Measurements from ENCODE around the gene MFNG.

MFNG gene

DNA sequence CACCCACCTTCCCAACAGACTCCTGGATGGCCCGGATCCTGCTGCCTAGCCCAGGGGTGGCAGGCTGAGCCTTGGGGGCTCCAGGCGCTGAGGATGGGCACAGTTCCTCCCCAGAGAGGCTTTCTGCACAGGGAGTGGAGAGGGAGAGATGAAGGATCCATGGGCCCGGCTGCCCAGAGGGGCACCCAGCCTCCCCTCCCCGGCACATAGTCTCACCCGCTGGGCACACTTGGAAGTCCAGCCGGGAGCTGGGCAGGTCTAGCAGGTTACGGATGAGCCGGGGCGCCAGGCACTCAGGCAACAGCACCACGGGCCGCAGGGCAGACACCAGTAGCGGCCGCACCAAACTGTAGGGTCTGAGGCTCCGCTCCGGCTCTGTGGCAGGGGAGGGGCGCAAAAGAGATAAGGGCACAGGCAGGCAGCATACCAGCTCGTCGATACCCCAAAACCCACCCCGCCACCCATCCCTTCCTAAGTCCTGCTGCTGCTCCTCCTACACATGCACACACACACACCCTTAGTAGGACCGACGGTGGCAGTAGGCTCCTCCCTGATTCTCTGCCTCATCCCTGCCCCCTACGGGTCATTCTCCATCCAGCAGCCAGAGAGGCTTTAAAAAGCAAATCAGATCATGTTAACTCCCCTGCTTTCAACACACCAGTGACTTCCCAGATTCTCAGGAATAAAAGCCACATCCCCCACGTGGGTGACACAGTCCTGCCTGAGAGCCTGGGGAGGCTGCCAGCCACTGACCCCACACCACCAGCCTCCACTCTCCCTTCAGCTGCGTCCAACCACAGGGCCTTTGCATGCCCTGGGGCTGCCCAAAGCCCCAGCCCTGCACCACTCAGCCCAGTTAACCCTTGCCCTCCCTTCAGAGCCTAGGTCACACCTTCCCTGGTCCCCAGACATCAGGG is 6.5 kb upstream of the MFNG start:
- peak; percentile 71 for DNase-seq

DNA sequence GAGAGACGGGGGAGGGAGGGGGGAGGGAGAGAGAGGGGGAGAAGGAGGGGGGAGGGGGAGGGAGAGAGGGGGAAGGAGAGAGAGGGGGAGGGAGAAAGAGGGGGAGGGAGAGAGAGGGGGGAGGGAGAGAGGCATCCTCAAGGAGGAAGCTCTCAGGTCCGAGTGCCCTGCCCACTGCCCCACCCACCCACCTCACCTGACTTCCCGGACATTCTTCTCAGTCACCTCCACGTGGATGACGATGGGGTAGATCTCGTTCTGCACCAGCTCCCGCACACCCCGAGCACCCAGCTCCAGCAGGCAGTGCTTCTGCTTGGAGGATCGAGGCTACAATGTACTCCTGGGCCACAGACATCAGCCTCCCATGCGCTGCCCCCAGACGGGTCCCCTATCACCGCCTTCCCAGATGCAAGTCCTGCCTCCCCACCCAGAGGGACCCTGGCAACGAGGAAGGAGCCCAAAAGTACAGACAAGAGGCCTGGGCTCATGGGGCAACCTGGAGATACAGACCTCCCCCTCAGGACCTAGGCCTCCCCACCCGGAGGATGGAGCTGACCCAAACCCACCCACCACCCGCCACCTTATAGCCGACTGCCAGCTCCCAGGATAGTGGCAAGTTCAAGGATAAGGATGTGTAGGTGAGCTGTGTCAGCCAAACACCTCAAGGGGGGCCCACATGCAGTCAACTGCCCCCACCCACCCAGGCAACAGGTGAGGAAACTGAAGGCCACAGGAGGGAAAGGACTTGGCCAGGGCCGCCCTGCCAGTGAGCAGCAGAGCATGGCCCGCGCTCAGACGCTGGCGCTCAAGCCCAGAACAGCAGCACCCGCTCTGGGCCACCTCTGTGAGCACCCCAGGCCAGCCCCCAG is 5.6 kb upstream of the MFNG start:
- no peak for DNase-seq

DNA sequence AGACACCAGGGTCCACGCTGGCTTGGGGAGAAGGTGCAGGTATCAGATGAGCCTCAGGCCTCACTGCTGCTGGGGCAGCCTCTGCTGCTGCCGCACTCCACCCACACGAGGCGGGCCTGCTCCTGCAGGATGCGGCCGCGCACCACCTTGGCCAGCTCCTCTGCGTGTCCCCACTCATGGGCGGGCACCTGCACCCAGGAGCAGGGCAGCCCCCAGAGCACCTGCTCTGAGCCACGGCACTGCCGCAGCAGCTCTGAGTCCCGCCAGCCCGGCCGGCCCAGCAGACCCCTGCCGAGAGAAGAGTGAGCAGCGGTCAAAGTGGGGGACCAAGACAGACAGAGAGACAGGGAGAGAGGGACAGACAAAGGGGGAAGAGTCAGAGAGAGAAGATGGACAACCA is 4.9 kb upstream of the MFNG start:
- DNase-seq: no peak

DNA sequence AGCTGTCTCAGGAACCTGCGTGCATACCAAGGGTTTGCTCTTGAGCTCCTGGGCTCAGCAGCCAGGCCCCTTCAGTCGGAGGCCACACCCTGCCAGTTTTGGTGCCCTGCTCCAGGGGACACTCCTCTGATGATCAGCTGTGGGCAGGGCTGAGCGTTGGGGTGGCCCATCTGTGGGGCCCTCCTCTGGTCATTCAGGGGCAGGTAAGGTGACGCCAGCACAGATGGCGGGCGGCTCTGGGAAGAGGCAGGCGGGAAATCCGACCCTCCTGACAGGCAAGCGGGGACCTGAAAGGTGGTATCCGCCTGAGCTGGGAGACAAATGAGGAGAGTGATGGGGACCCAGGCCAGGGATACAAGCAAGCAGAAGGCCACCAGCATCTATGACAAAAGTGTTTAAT is 3.8 kb upstream of the MFNG start:
- DNase-seq: no peak

GRCh38 chr22:37488337-37489135 is 2.4 kb upstream of the MFNG start:
- no peak for DNase-seq

DNA sequence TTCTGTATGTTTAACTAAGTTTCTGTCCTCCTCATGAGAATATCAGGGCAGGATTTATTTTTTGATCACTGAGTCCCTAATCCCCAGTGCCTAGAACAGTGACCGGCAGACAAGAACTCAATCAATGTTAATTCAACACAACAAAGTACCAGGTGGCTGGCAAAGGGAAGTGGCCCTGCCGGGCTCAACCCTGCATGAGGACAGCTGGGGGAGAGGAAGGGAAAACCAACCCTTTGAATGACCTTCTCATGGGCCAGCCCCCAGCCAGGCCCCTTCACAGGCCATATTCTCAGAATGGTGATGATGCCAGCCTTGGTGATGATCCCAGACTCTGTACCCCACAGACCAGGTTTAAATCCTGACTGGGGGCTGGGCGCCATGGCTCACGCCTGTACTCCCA is 1.4 kb upstream of the MFNG start:
- no peak for DNase-seq

GRCh38 chr22:37487129-37487528 is 945 bp upstream of the MFNG start:
- DNase-seq: no peak

DNA sequence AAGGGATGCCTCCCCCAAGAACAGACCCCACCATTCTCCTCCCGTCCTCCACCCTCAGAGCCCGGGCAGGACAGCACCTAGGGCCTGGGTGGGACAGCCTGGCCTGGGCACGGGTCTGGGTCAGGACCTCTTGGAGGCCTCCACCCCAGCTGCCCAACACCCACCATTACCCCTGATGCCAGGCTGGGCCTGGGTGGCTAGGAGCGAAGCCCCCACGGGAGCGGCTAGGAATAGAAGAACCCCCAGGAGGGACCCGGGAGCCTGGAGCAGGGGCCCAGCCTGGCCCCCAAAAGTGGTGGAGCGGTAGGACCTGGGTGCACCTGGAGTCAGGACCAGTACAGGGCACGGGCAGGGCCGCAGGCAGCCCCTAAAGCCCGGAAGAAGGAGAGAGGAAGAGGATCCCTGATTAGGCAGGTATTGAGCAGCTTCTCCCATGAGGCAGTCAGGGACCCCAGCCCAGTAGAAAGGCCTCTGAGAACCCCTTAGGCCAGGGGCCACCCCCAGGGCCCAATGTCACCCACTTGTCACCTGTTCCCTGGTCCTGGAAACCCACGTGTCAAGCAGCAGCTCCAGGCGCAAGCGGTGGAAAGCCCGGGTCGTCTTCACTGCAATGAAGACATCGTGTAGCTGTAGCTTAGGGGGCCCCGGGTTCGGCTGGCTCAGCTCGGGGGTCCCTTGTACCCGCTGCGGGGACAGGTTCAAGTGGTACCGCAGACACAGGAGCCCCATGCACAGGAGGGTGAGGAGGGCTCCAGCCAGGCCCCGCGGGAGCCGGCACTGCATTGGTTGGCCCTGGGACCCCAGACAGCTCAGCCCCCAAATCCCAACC is 575 bp downstream of the MFNG start:
- peak; percentile 50 for DNase-seq

GRCh38 chr22:37484480-37485394 is 1.4 kb downstream of the MFNG start:
- DNase-seq: peak; percentile 86

GRCh38 chr22:37483050-37483449 is 3.1 kb downstream of the MFNG start:
- DNase-seq: no peak

DNA sequence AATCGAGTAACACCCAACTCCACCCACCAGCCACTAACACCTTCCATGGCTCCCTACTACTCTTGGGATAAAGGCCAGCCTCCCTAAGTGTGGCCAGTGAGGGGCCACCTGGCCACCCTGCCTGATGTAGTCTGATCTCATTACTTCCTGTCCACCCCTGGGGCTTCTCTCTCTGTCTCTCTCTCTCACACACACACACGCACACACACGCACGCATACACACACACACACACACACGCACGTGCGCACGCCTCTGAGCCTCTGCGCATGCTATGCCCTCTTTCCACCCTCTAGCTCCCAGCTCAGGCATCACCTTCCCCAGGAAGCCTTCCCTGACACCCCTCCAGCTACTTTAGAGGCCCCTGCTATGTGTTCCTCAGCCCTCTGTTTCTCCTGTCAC is 3.9 kb downstream of the MFNG start:
- DNase-seq: no peak

GRCh38 chr22:37481347-37481907 is 4.8 kb downstream of the MFNG start:
- DNase-seq: no peak

DNA sequence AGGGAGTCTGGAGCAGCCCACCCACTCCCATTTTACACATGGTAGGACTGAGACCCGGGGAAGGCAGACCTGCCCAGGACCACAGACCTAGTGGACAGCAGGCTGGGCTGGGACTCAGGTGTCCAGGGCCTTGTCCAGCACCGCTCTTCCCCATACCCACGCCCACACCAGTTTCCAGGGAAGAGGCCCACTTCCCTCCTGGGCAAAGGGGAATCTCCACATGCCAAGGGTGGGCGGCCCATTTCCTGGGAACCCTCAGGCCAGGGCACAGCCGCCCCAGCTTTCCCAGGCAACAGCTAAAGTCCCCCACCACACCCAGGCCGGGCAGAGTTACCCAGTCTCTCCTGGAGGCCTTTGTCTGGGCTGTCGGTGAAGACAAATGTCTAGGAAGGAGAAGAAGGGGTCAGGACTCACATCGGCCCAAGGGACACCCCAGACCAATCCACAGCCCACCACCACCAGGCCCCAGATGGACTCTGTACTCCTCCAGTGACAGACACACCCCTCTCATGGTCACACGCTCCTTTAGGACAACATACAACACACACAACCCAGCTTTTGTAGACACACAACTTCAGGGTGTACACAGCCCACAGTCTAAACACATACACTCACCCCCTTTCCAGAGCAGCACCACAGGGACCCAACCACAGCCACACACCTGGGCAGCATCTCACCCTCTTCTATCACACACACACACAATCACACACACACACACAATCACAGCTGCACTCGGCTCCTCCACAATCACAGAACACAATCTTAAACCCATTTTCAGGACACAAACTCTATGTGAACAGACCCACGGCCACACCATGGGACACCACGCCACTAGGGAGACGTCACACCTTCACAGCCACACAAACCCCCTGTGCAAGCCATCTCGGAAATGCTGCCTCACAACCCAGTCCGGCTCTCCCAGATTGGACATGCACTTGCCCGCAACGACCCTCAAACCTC is 5.5 kb downstream of the MFNG start:
- DNase-seq: no peak

- DNase-seq: no peak
Measured at GRCh38 chr22:37479196-37479595, 7.0 kb downstream of the MFNG start.

- no peak for DNase-seq
Measured at GRCh38 chr22:37476389-37477329, 9.5 kb downstream of the MFNG start.

- no peak for DNase-seq
Measured at GRCh38 chr22:37474447-37475090, 11.6 kb downstream of the MFNG start.

- DNase-seq: no peak
Measured at GRCh38 chr22:37473437-37473946, 12.7 kb downstream of the MFNG start.
